NB4 (cell line): Measurements from ENCODE around the gene LRRK2.

Source experiments
- CTCF ChIP-seq: IDR thresholded peaks from one replicate; pipeline ENCODE4 v1.5.1; 2012; ENCODE audit warnings: low read depth, low read length
- MAX ChIP-seq: IDR thresholded peaks from 2 replicates; pipeline ENCODE4 v1.6.1; 2011; ENCODE audit warnings: low read depth, low read length
- MYC ChIP-seq: IDR thresholded peaks from 2 replicates; pipeline ENCODE4 v1.6.1; 2011; ENCODE audit warnings: low read depth, low read length
- POLR2A ChIP-seq: IDR thresholded peaks from 2 replicates; pipeline ENCODE4 v1.6.1; 2011; ENCODE audit warnings: mild to moderate bottlenecking; ENCODE audit not compliant: insufficient read length; ENCODE audit errors: extremely low read depth

- no peak for TF ChIP-seq POLR2A
- no peak for TF ChIP-seq CTCF
- TF ChIP-seq MAX = no peak
- no peak for TF ChIP-seq MYC
Observed at GRCh38 chr12:40298341-40298740, 73.5 kb downstream of the LRRK2 start.
